PC-3 (cell line): ENCODE results near the gene MRPL48.

Experiments used
- CTCF ChIP-seq: fragments of 300-600 bp; sonication (generic); conservative IDR thresholded peaks from 2 replicates; pipeline ENCODE4 v1.5.1; 2017; ENCODE audit warnings: antibody characterized with exemption, low read depth, mild to moderate bottlenecking, low read length
- EZH2 ChIP-seq: fragments of 300-600 bp; sonication (generic); IDR thresholded peaks from one replicate; pipeline ENCODE4 v1.6.1; 2017; ENCODE audit warnings: antibody characterized with exemption, mild to moderate bottlenecking, low read length; ENCODE audit not compliant: unreplicated experiment

- no peak for TF ChIP-seq EZH2
- no peak for TF ChIP-seq CTCF
Observed at GRCh38 chr11:73800276-73800806, 12.7 kb downstream of the MRPL48 start.
